Measurements from ENCODE around the gene SLU7.

The SLU7 gene

DNA sequence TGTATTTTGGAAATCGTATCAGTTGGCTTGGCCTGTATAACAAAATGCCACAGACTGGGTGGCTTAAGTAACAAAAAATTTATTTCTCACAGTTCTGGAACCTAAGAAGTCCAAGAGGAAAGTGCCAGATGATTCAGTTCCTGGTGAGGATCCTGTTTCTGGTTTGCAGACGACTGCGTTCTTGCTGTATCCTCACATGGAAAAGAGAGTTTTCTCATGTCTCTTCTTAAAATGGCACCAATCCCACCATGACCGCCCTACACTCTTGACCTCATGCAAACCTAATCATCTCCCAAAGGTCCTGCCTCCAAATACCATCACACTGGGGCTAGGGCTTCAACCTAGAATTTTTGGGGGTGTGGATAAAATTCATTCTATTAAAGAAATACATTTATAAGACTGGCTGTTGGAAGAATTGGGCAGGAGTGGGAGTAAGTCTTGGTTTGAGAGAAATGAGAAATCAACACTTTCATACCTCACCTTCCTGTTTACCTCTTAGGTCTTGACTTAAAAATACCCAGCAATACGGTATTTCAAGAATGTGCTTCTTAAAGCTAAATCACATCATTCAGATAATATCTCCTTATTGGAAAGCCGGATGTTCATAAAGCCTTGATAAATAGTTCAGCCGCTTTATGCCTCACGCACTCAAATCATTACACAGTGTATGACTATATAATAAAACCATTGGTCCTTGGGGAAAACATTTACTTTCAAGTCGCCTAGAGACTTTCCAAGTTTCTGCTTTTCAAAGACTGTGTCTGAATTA, 31.5 kb upstream of the SLU7 start:
- Histone ChIP-seq H3K27ac (ENCODE audit: low read depth in 2 of 2, low read length in 2 of 2) (no peak overlapping the region), H3K36me3 (ENCODE audit: control insufficient read depth in 2 of 2, insufficient read depth in 2 of 2, low read length in 2 of 2) (no peaks in the 10 kb centered on the region), H3K9me3 (ENCODE audit: control insufficient read depth in 2 of 2, low read length in 2 of 2) (no peaks in the 10 kb centered on the region), H3K4me3 (ENCODE audit: low read length in 2 of 2) (no peak overlapping the region), H3K27me3 (ENCODE audit: control insufficient read depth in 2 of 2, insufficient read depth in 2 of 2, low read length in 2 of 2) (no peaks in the 10 kb centered on the region), H3K9ac (ENCODE audit: low read depth in 1 of 2, low read length in 2 of 2) (no peak overlapping the region), H3K4me1 (ENCODE audit: control insufficient read depth in 2 of 2, insufficient read depth in 2 of 2, low read length in 2 of 2) (no peaks in the 10 kb centered on the region)

DNA sequence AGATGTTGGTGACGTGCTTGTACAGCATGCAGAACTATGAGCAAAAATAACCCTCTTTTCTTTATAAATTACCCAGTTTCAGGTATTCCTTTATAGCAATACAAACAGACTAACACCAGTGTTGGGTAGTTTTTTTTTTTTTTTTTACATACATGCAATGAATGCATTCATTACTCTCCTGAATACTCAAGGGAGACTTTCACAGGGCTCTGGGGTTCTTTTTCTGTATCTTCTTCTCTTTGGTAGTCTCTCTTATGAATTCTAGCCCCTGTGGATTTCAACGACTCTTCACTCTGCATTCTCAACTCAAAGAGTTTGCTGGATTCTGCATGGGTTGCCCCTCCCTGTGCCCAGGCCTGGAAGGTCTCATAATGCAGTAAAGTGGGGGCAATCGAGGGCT, 30.6 kb upstream of the SLU7 start:
- Histone ChIP-seq H3K36me3 (ENCODE audit: control insufficient read depth in 2 of 2, insufficient read depth in 2 of 2, low read length in 2 of 2) (no peaks in the 10 kb centered on the region), H3K27ac (ENCODE audit: low read depth in 2 of 2, low read length in 2 of 2) (no peak overlapping the region), H3K27me3 (ENCODE audit: control insufficient read depth in 2 of 2, insufficient read depth in 2 of 2, low read length in 2 of 2) (no peaks in the 10 kb centered on the region), H3K4me1 (ENCODE audit: control insufficient read depth in 2 of 2, insufficient read depth in 2 of 2, low read length in 2 of 2) (no peaks in the 10 kb centered on the region), H3K9ac (ENCODE audit: low read depth in 1 of 2, low read length in 2 of 2) (no peak overlapping the region), H3K4me3 (ENCODE audit: low read length in 2 of 2) (no peak overlapping the region), H3K9me3 (ENCODE audit: control insufficient read depth in 2 of 2, low read length in 2 of 2) (no peaks in the 10 kb centered on the region)

- Histone ChIP-seq H3K27ac (ENCODE audit: low read depth in 2 of 2, low read length in 2 of 2) (no peak overlapping the region), H3K9me3 (ENCODE audit: control insufficient read depth in 2 of 2, low read length in 2 of 2) (no peaks in the 10 kb centered on the region), H3K36me3 (ENCODE audit: control insufficient read depth in 2 of 2, insufficient read depth in 2 of 2, low read length in 2 of 2) (no peaks in the 10 kb centered on the region), H3K4me3 (ENCODE audit: low read length in 2 of 2) (no peak overlapping the region), H3K27me3 (ENCODE audit: control insufficient read depth in 2 of 2, insufficient read depth in 2 of 2, low read length in 2 of 2) (no peaks in the 10 kb centered on the region), H3K4me1 (ENCODE audit: control insufficient read depth in 2 of 2, insufficient read depth in 2 of 2, low read length in 2 of 2) (no peaks in the 10 kb centered on the region), H3K9ac (ENCODE audit: low read depth in 1 of 2, low read length in 2 of 2) (no peak overlapping the region)
These were observed 30.0 kb upstream of the SLU7 start for GRCh38 chr5:160448886-160449285.

DNA sequence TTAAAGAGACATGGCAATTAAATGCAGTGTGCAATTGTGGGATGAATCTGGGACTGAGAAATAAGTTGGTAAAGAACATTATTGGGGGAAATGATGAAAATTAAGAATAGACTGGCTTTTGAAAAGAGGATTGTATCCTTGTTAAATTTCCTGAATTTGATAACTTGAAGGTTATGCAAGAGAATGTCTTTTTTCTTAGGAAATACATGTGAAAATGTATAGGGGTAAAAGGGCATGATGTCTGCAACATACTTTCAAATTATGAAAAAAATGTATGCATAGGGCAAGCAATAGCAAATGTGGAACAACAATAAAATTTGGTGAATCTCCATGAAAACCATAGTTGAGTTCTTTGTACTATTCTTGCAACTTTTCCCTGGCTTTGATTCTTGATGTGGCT, 26.9 kb upstream of the SLU7 start:
- Histone ChIP-seq H3K4me1 (ENCODE audit: control insufficient read depth in 2 of 2, insufficient read depth in 2 of 2, low read length in 2 of 2) (no peaks in the 10 kb centered on the region), H3K4me3 (ENCODE audit: low read length in 2 of 2) (no peak overlapping the region), H3K27ac (ENCODE audit: low read depth in 2 of 2, low read length in 2 of 2) (no peak overlapping the region), H3K9ac (ENCODE audit: low read depth in 1 of 2, low read length in 2 of 2) (no peak overlapping the region), H3K9me3 (ENCODE audit: control insufficient read depth in 2 of 2, low read length in 2 of 2) (no peaks in the 10 kb centered on the region), H3K27me3 (ENCODE audit: control insufficient read depth in 2 of 2, insufficient read depth in 2 of 2, low read length in 2 of 2) (no peaks in the 10 kb centered on the region), H3K36me3 (ENCODE audit: control insufficient read depth in 2 of 2, insufficient read depth in 2 of 2, low read length in 2 of 2) (no peaks in the 10 kb centered on the region)

GRCh38 chr5:160445132-160445531, 26.3 kb upstream of the SLU7 start:
- no peak overlapping the region for H3K27ac ChIP-seq (ENCODE audit: low read depth in 2 of 2, low read length in 2 of 2)
- H3K27me3 ChIP-seq (ENCODE audit: control insufficient read depth in 2 of 2, insufficient read depth in 2 of 2, low read length in 2 of 2) = no peaks in the 10 kb centered on the region
- no peaks in the 10 kb centered on the region for H3K36me3 ChIP-seq (ENCODE audit: control insufficient read depth in 2 of 2, insufficient read depth in 2 of 2, low read length in 2 of 2)
- no peaks in the 10 kb centered on the region for H3K9me3 ChIP-seq (ENCODE audit: control insufficient read depth in 2 of 2, low read length in 2 of 2)
- H3K9ac ChIP-seq (ENCODE audit: low read depth in 1 of 2, low read length in 2 of 2) = no peak overlapping the region
- H3K4me1 ChIP-seq (ENCODE audit: control insufficient read depth in 2 of 2, insufficient read depth in 2 of 2, low read length in 2 of 2) = no peaks in the 10 kb centered on the region
- H3K4me3 ChIP-seq (ENCODE audit: low read length in 2 of 2) = no peak overlapping the region

DNA sequence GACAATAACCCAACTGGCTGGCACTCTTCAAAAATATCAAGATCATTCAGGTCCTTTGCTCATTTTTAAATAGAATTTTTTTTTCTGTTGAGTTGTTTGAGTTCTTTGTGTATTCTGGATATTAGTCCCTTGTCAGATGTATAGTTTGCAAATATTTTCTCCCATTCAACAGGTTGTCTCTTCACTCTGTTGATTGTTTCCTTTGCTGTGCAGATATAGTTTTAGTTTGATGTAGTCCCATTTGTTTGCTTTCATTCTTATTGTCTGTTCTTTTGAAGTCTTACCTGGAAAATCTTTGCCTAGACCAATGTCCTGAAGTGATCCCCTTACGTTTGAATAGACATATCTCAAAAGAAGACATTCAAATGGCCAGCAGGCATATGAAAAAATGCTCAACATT, 25.5 kb upstream of the SLU7 start:
- Histone ChIP-seq H3K27ac (ENCODE audit: low read depth in 2 of 2, low read length in 2 of 2) (no peak overlapping the region), H3K4me1 (ENCODE audit: control insufficient read depth in 2 of 2, insufficient read depth in 2 of 2, low read length in 2 of 2) (peaks cover 0 to under 1% of the 10 kb centered on the region in 2 donors), H3K9ac (ENCODE audit: low read depth in 1 of 2, low read length in 2 of 2) (no peak overlapping the region), H3K36me3 (ENCODE audit: control insufficient read depth in 2 of 2, insufficient read depth in 2 of 2, low read length in 2 of 2) (no peaks in the 10 kb centered on the region), H3K27me3 (ENCODE audit: control insufficient read depth in 2 of 2, insufficient read depth in 2 of 2, low read length in 2 of 2) (no peaks in the 10 kb centered on the region), H3K9me3 (ENCODE audit: control insufficient read depth in 2 of 2, low read length in 2 of 2) (no peaks in the 10 kb centered on the region), H3K4me3 (ENCODE audit: low read length in 2 of 2) (no peak overlapping the region)

GRCh38 chr5:160442824-160443431, 24.0 kb upstream of the SLU7 start:
- Histone ChIP-seq H3K27ac (ENCODE audit: low read depth in 2 of 2, low read length in 2 of 2) (no peak overlapping the region), H3K9ac (ENCODE audit: low read depth in 1 of 2, low read length in 2 of 2) (no peak overlapping the region), H3K4me1 (ENCODE audit: control insufficient read depth in 2 of 2, insufficient read depth in 2 of 2, low read length in 2 of 2) (peaks cover 5 to 8% of the 10 kb centered on the region in 2 donors), H3K9me3 (ENCODE audit: control insufficient read depth in 2 of 2, low read length in 2 of 2) (no peaks in the 10 kb centered on the region), H3K36me3 (ENCODE audit: control insufficient read depth in 2 of 2, insufficient read depth in 2 of 2, low read length in 2 of 2) (no peaks in the 10 kb centered on the region), H3K27me3 (ENCODE audit: control insufficient read depth in 2 of 2, insufficient read depth in 2 of 2, low read length in 2 of 2) (no peaks in the 10 kb centered on the region), H3K4me3 (ENCODE audit: low read length in 2 of 2) (no peak overlapping the region)

DNA sequence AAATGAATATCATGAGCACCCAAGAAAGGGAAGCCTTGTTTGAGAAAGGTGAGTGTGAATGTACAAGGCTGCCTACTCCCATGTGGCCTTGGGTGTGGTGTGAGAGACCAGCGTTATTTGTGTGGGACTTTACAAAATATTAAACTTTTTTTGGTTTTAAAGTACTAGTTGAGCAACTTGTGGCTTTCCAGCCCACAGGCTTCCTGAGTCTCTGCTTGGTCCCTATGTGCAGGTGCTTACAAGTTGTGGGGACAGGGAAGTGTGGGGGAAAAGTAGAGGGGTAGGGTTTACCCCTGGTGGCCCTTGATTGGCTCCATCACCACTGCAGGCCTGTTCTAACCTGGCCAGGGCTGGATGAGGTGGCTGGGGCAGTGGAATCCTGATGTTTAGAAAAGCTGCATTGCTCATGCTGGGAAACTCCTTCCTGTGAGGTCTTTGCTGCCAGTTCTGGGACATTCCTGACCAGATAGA, 22.5 kb upstream of the SLU7 start:
- H3K4me3 ChIP-seq (ENCODE audit: low read length in 2 of 2) = no peak overlapping the region
- no peaks in the 10 kb centered on the region for H3K27me3 ChIP-seq (ENCODE audit: control insufficient read depth in 2 of 2, insufficient read depth in 2 of 2, low read length in 2 of 2)
- peaks cover 5 to 8% of the 10 kb centered on the region in 2 donors for H3K4me1 ChIP-seq (ENCODE audit: control insufficient read depth in 2 of 2, insufficient read depth in 2 of 2, low read length in 2 of 2)
- no peak overlapping the region for H3K27ac ChIP-seq (ENCODE audit: low read depth in 2 of 2, low read length in 2 of 2)
- H3K9ac ChIP-seq (ENCODE audit: low read depth in 1 of 2, low read length in 2 of 2) = no peak overlapping the region
- H3K36me3 ChIP-seq (ENCODE audit: control insufficient read depth in 2 of 2, insufficient read depth in 2 of 2, low read length in 2 of 2) = no peaks in the 10 kb centered on the region
- H3K9me3 ChIP-seq (ENCODE audit: control insufficient read depth in 2 of 2, low read length in 2 of 2) = no peaks in the 10 kb centered on the region

- no peaks in the 10 kb centered on the region for H3K27me3 ChIP-seq (ENCODE audit: control insufficient read depth in 2 of 2, insufficient read depth in 2 of 2, low read length in 2 of 2)
These were observed 20.3 kb upstream of the SLU7 start for GRCh38 chr5:160439205-160439600.

GRCh38 chr5:160438316-160439204, 19.7 kb upstream of the SLU7 start:
- H3K27me3 ChIP-seq (ENCODE audit: control insufficient read depth in 2 of 2, insufficient read depth in 2 of 2, low read length in 2 of 2) = no peaks in the 10 kb centered on the region
- H3K9me3 ChIP-seq (ENCODE audit: control insufficient read depth in 2 of 2, low read length in 2 of 2) = no peaks in the 10 kb centered on the region
- H3K4me3 ChIP-seq (ENCODE audit: low read length in 2 of 2) = peak overlapping the region; percentile 69 to 80
- peak overlapping the region; percentile 56 to 65 for H3K9ac ChIP-seq (ENCODE audit: low read depth in 1 of 2, low read length in 2 of 2)
- peak overlapping the region; percentile 23 to 35 for H3K27ac ChIP-seq (ENCODE audit: low read depth in 2 of 2, low read length in 2 of 2)
- no peaks in the 10 kb centered on the region for H3K36me3 ChIP-seq (ENCODE audit: control insufficient read depth in 2 of 2, insufficient read depth in 2 of 2, low read length in 2 of 2)
- H3K4me1 ChIP-seq (ENCODE audit: control insufficient read depth in 2 of 2, insufficient read depth in 2 of 2, low read length in 2 of 2) = peaks cover 5 to 8% of the 10 kb centered on the region in 2 donors

More at GRCh38 chr5:160439205-160439600, 20.3 kb upstream of the SLU7 start:
- H3K9me3 ChIP-seq (ENCODE audit: control insufficient read depth in 2 of 2, low read length in 2 of 2) = no peaks in the 10 kb centered on the region
- H3K9ac ChIP-seq (ENCODE audit: low read depth in 1 of 2, low read length in 2 of 2) = peak overlapping the region; percentile 56 to 65
- H3K27ac ChIP-seq (ENCODE audit: low read depth in 2 of 2, low read length in 2 of 2) = peak overlapping the region; percentile 23 to 35
- H3K4me3 ChIP-seq (ENCODE audit: low read length in 2 of 2) = peak overlapping the region; percentile 69 to 80
- no peaks in the 10 kb centered on the region for H3K36me3 ChIP-seq (ENCODE audit: control insufficient read depth in 2 of 2, insufficient read depth in 2 of 2, low read length in 2 of 2)
- H3K4me1 ChIP-seq (ENCODE audit: control insufficient read depth in 2 of 2, insufficient read depth in 2 of 2, low read length in 2 of 2) = peaks cover 5 to 8% of the 10 kb centered on the region in 2 donors
